HL-60/S4 treated with retinoic acid at 250 ng/mL for 4 days and 3 days (cell line): Measurements from ENCODE around the gene PER3.

Source experiments
- in situ Hi-C: fragments of 300-500 bp; cut with MboI; formaldehyde crosslinking; loops from 2 replicates; pipeline ENCODE4 v1.7.0; 2022; ENCODE audit warnings: low sequenced_read_pairs

Gene PER3

GRCh38 chr1:7831458-7831857, 47.4 kb downstream of the PER3 start:
- in situ Hi-C loops = no loop called here

- in situ Hi-C loops = no loop called here
Measured at GRCh38 chr1:7833035-7833434, 48.9 kb downstream of the PER3 start.

GRCh38 chr1:7838714-7839113, 54.6 kb downstream of the PER3 start:
- in situ Hi-C loops = no loop called here

DNA sequence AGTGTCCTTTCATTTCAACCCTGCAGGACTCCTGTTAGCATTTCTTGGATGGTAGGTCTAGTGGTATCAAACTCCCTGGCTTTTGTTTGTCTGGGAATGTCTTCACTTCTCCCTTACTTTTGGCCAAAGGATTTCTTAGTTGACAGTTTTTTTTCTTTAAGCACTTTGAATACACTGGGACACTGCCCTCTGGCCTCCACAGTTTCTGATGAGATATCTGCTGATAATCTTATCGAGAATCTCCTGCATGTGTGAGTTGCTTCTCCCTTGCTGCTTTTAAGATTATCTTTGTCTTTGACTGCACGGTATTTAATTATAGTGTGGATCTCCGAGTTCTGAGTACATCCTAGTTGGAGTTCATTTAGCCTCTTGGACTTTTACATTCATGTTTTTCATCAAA, 55.4 kb downstream of the PER3 start:
- in situ Hi-C loops = no loop called here

DNA sequence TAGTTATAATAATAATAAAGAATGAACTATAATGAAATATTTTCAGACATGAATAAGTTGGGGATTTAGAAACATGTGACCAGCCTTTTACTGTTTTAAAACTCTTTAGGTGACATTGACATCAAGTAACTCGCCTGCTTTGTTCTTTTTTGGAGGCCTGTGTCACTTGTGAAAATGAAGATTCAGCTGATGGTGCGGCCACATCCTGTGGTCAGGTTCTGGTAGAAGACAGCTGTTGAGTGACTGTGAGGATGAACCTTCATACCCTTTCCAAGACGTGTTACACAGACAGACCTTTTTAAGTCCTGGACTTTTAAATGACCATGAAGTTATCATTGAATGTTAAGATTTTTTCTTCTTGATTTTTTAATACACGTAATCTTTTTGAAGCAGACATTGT, 58.4 kb downstream of the PER3 start:
- in situ Hi-C loops = no loop called here

GRCh38 chr1:7845761-7846160, 61.7 kb downstream of the PER3 start:
- in situ Hi-C loops = no loop called here

- in situ Hi-C loops = no loop called here
Measured at GRCh38 chr1:7846656-7847055, 62.6 kb downstream of the PER3 start.

GRCh38 chr1:7847599-7847998, 63.5 kb downstream of the PER3 start:
- in situ Hi-C loops = no loop called here

GRCh38 chr1:7850786-7851185, 66.7 kb downstream of the PER3 start:
- in situ Hi-C loops = no loop called here

GRCh38 chr1:7852804-7853683, 69.0 kb downstream of the PER3 start, which contains the start of gene UTS2:
TSS of gene UTS2 (minus strand) at chr1:7853065. CDS start at chr1:7853003, 62 bp downstream.
- in situ Hi-C loops = no loop called here

DNA sequence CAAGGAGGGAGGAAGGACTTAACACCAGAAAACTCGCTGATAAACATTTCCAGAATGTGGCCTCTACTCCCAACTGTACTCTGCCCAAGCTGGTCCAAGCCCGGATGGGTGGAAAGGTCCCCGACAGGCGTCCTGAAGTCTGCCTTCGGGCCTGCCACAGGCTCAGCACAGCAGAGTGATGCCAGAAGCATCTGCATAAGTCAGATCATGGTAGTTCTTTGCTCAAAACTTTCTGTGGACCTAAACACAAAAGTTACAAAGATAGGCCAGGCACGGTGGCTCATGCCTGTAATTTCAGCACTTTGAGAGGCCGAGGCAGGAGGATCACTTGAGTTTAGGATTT, 69.6 kb downstream of the PER3 start:
- in situ Hi-C loops = no loop called here

DNA sequence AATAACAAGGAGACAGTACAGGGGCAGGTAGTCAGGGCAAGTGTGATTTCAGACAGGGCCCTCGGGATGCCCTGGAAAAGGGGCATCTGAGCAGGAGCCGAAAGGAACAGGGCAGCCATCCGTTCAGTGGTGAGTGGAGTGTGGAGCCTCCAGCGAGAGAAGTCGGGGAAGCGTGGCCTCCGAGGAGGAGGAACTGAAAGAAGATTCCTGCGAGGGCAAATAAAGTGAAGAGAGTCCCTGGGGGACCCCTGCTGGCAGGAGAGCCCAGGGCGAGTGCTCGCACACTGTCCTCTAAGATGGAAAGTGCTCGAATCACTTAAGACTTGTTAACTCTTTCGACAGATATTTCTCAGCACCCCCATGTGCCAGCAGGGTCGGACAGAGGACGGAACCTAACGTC, 72.3 kb downstream of the PER3 start:
- in situ Hi-C loops = no loop called here

DNA sequence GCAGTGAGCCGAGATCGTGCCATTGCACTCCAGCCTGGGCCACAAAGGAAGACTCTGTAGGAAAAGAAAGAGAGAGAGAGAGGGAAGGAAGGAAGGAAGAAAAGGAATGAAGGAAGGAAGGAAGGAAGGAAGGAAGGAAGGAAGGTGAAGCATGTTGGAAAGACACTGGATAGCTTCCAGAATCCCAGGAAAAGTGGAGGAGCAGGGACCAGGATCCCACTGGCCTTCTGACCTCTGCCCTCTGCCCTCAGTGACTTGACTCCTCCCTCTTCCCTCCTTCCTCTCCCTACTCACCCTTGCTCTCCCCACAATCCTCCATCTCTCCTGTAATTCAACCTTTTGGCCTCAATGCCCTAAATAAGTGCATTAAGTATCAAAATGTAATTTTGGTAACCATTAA, 72.9 kb downstream of the PER3 start:
- in situ Hi-C loops = no loop called here

- in situ Hi-C loops = no loop called here
Measured at GRCh38 chr1:7857985-7858384, 73.9 kb downstream of the PER3 start.

- in situ Hi-C loops = no loop called here
Measured at GRCh38 chr1:7859406-7859805, 75.3 kb downstream of the PER3 start.

DNA sequence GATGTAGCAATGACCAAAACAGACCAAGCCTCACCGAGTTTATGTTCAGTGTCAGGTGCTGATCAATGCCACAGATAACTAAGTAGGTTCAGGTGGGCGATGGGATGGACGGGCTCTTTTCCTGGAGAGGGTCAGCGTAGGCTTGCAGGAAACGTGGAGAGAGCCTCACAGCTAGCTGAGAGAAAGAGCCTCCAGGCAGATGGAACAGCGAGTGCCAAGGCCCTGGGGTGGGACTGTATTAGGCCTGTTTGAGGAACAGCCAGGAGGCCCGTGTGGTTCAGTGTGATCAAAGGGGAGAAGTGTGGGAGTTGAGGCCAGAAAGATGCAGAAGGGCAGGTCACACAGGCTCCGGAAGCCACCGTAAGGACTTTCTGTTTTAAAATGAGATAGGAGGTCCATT, 76.0 kb downstream of the PER3 start:
- in situ Hi-C loops = no loop called here

- in situ Hi-C loops = no loop called here
Measured at GRCh38 chr1:7861452-7861851, 77.4 kb downstream of the PER3 start.

DNA sequence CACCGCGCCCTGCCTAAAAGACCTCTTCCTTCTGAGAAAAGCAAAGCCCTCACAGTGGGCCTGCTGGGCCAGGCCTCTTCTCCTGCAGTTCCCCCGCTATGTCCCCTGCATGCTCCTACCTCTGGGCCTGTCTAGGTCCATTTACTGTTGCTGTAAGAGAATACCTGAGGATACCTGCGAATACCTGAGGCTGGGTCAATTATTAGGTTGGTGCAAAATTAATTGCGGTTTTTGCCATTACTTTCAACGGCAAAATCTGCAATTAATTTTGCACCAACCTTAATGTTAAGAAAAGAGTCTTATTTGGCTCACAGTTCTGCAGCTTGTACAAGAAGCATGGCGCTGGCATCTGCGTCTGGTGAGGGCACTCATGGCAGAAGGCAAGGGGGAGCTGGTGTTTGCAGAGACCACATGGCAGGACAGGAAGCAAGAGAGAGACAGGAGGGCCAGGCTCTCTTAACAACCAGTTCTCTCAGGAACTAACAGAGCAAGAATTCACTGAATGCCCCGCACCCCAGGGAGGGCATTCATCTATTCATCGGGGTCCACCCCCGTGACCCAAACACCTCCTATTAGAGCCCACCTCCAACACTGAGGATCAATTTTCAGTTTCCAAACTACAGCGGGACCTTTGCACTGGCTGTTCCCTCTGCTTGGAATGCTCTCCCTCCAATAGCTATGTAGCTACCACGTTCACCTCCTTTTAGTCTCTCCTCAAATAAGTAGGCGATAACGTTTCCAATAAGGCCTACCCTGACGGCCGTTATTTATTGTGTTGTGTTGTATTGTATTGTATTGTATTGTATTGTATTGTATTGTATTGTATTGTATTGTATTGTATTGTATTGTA, 78.3 kb downstream of the PER3 start:
- in situ Hi-C loops = no loop called here

- in situ Hi-C loops = no loop called here
Measured at GRCh38 chr1:7863756-7864328, 79.8 kb downstream of the PER3 start.

DNA sequence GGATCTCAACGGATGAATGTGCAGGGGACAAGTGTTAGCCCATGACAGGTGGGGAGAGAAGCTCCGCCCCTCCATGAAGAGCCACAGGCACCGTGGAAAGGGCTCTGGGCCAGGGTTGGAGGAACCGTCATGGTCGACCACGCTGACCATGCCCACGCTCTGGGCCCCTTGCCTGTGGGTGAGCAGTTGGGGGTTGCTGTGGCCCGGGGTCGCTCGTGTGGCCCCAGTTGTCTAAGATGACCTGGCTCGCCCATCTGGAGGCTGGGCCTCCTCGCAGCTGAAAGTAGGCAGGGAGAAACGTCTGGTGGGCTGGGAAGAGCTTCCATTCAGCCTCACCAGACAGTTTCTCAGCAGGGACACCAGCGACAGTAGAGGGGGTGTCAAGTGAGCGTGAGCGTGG, 81.9 kb downstream of the PER3 start:
- in situ Hi-C loops = no loop called here

DNA sequence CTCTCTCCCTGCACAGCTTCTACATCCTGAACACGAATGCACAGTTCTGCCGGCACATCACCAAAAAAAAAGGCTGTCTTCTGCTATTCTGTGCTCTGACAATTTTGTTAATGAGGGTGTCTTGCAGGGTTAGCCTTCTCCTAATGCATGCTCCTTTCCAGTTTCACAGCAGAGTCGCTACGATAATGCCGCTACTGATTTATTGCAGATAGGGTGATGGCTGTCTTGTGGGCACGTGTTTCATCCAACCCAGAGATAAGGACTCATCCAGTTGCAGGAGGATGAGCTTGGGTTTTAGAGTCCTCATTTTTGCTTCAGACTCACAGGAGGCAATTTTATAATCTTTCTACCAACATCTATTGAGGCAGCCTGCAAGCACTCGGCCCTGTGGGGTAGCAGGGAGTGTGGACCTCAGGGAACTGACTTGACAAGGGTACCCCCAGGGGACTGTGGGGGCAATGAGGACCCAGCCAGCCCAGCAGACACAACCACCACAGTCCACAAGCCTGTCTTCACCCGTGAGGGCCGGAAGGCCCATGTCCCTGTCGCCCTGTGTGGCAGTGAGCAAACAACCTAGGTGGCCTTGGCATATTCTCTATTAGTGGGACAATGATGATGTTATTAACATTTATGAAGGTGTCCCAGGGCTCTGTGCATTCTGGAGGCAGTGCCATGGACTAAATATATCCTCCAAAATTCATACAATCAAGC, 84.1 kb downstream of the PER3 start:
- in situ Hi-C loops = no loop called here
